ENCODE measurements around the gene ZNF165. TPM values are rescaled to one million over a fixed set of nuclear protein-coding genes. Genes with fewer than 3 reads are reported as not detected.

Gene ZNF165
- total RNA-seq, 1 donor from 2014 or later: 1.4 TPM

DNA sequence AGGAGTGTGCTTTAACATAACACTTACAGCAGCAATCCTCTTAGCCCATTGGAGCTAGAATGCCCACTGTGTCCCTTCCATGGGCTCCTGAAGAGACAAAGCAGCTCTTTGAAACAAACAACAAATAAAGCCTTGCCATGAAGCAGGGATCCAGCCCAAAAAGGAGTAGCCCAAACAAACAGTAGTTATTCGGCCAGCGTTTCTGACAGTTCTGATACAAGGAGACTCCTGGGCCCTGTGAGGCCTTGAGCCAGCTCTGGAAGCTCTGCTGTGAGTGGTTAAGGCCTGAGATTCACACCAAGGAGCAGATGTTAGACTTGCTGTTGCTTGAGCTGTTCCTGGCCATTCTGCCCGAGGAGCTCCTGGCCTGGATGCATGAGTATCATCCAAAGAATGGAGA is 27.1 kb downstream of the ZNF165 start:
- no peak overlapping the region for H3K4me3 Mint-ChIP-seq (ENCODE audit: unreplicated experiment)
- TF ChIP-seq, protein P1, sequence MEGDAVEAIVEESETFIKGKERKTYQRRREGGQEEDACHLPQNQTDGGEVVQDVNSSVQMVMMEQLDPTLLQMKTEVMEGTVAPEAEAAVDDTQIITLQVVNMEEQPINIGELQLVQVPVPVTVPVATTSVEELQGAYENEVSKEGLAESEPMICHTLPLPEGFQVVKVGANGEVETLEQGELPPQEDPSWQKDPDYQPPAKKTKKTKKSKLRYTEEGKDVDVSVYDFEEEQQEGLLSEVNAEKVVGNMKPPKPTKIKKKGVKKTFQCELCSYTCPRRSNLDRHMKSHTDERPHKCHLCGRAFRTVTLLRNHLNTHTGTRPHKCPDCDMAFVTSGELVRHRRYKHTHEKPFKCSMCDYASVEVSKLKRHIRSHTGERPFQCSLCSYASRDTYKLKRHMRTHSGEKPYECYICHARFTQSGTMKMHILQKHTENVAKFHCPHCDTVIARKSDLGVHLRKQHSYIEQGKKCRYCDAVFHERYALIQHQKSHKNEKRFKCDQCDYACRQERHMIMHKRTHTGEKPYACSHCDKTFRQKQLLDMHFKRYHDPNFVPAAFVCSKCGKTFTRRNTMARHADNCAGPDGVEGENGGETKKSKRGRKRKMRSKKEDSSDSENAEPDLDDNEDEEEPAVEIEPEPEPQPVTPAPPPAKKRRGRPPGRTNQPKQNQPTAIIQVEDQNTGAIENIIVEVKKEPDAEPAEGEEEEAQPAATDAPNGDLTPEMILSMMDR (IDR thresholded peaks at IDR 0.05; ENCODE audit: unreplicated experiment): no peak
- H3K27ac Mint-ChIP-seq (ENCODE audit: unreplicated experiment): no peak overlapping the region
- H3K36me3 Mint-ChIP-seq (ENCODE audit: low read depth, unreplicated experiment): no peaks in the 10 kb centered on the region
- H3K4me1 Mint-ChIP-seq (ENCODE audit: unreplicated experiment): peaks cover 2% of the 10 kb centered on the region
- DNase-seq (ENCODE audit: low spot score): no peak
- no peaks in the 10 kb centered on the region for H3K9me3 Mint-ChIP-seq (ENCODE audit: unreplicated experiment)
- peaks cover 9% of the 10 kb centered on the region for H3K27me3 Mint-ChIP-seq (ENCODE audit: unreplicated experiment)

DNA sequence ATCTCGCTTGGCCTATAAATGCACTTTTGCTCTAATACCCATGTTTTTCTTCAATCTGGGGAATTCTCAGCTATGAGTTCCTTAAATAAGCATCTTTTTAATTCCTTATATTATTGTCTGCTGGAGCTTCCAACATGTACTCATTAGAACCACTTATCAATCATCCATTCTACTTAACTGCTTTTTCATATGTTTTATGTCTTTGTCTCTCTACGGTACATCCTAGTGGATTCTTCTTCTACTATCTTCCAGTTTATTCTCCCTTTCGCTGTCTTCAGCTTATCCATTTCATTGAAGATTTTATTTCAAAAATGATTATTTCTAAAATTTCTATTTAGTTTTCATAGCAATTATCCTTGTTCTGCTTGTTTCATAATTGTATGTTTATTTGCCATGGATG is 31.6 kb downstream of the ZNF165 start:
- TF ChIP-seq, protein P1 (IDR thresholded peaks at IDR 0.05; ENCODE audit: unreplicated experiment): no peak
- Mint-ChIP-seq H3K27me3 (ENCODE audit: unreplicated experiment) (peaks cover 3% of the 10 kb centered on the region), H3K27ac (ENCODE audit: unreplicated experiment) (no peak overlapping the region), H3K36me3 (ENCODE audit: low read depth, unreplicated experiment) (peaks cover 7% of the 10 kb centered on the region), H3K4me1 (ENCODE audit: unreplicated experiment) (no peaks in the 10 kb centered on the region), H3K9me3 (ENCODE audit: unreplicated experiment) (no peaks in the 10 kb centered on the region), H3K4me3 (ENCODE audit: unreplicated experiment) (no peak overlapping the region)
- DNase-seq (ENCODE audit: low spot score): no peak

DNA sequence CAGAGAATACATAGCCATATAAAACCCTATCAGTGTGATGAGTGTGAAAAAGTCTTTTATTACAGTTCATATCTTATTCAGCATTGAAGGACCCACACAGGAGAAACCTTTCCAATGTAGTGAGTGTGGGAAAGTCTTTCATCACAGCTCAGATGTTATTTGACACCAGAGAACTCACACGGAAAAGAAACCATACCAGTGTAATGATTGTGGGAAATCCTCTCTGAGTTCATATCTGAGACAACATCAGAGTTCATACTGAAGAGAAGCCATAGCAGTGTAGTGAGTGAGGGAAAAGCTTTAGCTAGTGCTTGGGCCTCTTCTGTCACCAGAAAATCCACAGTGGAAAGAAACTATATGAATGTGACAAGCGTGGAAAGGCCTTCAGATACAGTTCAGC is 35.4 kb downstream of the ZNF165 start:
- no peak for DNase-seq (ENCODE audit: low spot score)
- TF ChIP-seq, protein P1 (IDR thresholded peaks at IDR 0.05; ENCODE audit: unreplicated experiment): no peak
- Mint-ChIP-seq H3K9me3 (ENCODE audit: unreplicated experiment) (no peaks in the 10 kb centered on the region), H3K27me3 (ENCODE audit: unreplicated experiment) (no peaks in the 10 kb centered on the region), H3K36me3 (ENCODE audit: low read depth, unreplicated experiment) (peaks cover 11% of the 10 kb centered on the region), H3K4me1 (ENCODE audit: unreplicated experiment) (no peaks in the 10 kb centered on the region), H3K27ac (ENCODE audit: unreplicated experiment) (no peak overlapping the region), H3K4me3 (ENCODE audit: unreplicated experiment) (no peak overlapping the region)

DNA sequence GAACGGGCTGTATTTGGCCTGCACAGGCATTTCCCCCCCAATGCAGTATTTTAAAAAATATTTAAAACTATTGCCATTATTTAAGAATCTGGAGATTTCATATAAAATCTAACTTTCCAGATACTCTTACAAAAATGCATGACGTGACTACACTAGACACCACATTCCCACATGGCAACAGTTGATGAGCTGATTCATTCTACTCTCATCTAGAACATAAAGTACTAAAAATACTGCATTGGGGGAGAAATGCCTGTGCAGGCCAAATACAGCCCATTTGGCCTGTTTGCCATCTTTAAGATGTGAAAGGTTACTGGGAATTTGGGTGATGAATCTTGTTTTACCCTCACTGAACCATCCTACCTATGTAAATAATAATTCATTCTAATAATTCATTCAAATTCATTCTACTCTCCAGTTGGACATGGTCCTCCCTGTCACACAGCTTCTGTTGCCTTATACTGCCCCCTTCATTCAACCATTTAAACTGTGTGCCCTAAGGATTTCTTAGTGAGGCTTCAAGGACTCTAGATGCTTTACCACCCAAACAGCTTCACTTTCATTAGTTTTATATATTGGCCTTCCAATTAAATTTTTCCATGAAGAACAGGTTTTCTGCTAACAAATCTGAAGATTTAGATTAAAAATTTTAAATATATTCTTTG is 37.1 kb downstream of the ZNF165 start:
- no peaks in the 10 kb centered on the region for H3K27me3 Mint-ChIP-seq (ENCODE audit: unreplicated experiment)

DNA sequence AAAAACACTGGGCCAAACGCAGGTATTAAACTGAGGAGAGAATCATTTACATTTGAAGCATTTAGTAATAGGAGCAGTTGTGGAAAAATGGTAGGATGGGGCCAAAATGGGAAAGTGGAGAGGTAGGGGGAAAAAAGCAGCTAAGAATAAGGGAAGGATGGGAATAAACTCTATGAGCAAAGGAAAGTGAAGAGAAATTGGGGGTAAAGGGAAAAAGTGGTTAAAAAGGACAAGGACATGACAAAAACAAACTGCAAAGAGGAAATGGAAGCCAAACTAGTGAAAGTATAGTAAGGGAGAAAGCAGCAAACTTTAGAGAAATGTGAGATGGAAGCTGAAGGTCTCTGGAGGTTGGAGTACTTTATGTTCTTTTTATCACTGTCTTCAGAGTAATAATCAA is 37.8 kb downstream of the ZNF165 start:
- Mint-ChIP-seq H3K4me1 (ENCODE audit: unreplicated experiment) (no peaks in the 10 kb centered on the region), H3K27me3 (ENCODE audit: unreplicated experiment) (peaks cover under 1% of the 10 kb centered on the region), H3K27ac (ENCODE audit: unreplicated experiment) (no peak overlapping the region), H3K9me3 (ENCODE audit: unreplicated experiment) (no peaks in the 10 kb centered on the region), H3K36me3 (ENCODE audit: low read depth, unreplicated experiment) (peaks cover 11% of the 10 kb centered on the region), H3K4me3 (ENCODE audit: unreplicated experiment) (no peak overlapping the region)
- TF ChIP-seq, protein P1 (IDR thresholded peaks at IDR 0.05; ENCODE audit: unreplicated experiment): no peak
- DNase-seq (ENCODE audit: low spot score): no peak

More for the DNA sequence above, 37.1 kb downstream of the ZNF165 start:
- no peak overlapping the region for H3K4me3 Mint-ChIP-seq (ENCODE audit: unreplicated experiment)
- peaks cover 11% of the 10 kb centered on the region for H3K36me3 Mint-ChIP-seq (ENCODE audit: low read depth, unreplicated experiment)
- no peaks in the 10 kb centered on the region for H3K4me1 Mint-ChIP-seq (ENCODE audit: unreplicated experiment)
- no peaks in the 10 kb centered on the region for H3K9me3 Mint-ChIP-seq (ENCODE audit: unreplicated experiment)
- TF ChIP-seq, protein P1 (IDR thresholded peaks at IDR 0.05; ENCODE audit: unreplicated experiment): no peak
- DNase-seq (ENCODE audit: low spot score): no peak
- H3K27ac Mint-ChIP-seq (ENCODE audit: unreplicated experiment): no peak overlapping the region

Data from endothelial cell (in vitro differentiated cells).